GM10266 (cell line): Measurements from ENCODE around the gene RAMACL.
"Not testable (repeated sequence)": the region's sequence is repeated elsewhere in the genome, so short reads cannot be mapped to it uniquely, and the experiment has no call there.

Experiments
- DNase-seq: peaks from one replicate; pipeline ENCODE4 v3.0.0; 2012; ENCODE audit errors: extremely low spot score
- TF ChIP-seq, protein P1 (sequence below): IDR thresholded peaks from 2 replicates; pipeline ENCODE4 v1.5.1; 2012; ENCODE audit warnings: mild to moderate bottlenecking, low read depth; ENCODE audit not compliant: control insufficient read depth, insufficient read depth; ENCODE audit errors: missing control alignments

The RAMACL gene

DNA sequence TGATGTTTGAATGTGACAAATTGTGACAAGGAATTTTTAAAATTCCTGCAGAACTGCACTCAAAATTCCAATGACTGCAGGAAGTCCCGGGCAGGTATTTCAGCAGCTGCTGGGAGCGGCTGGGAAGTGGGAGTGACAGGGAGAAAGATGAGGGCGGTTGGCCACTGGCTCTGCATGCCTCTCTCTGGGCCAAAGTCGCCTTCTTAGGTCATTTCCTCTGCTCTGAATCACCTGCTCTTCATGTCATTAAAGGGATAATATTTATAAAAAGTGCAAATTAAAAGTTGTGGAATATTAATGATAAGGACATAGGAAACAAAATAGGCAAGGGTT, 43.9 kb downstream of the RAMACL start:
- TF ChIP-seq, protein P1, sequence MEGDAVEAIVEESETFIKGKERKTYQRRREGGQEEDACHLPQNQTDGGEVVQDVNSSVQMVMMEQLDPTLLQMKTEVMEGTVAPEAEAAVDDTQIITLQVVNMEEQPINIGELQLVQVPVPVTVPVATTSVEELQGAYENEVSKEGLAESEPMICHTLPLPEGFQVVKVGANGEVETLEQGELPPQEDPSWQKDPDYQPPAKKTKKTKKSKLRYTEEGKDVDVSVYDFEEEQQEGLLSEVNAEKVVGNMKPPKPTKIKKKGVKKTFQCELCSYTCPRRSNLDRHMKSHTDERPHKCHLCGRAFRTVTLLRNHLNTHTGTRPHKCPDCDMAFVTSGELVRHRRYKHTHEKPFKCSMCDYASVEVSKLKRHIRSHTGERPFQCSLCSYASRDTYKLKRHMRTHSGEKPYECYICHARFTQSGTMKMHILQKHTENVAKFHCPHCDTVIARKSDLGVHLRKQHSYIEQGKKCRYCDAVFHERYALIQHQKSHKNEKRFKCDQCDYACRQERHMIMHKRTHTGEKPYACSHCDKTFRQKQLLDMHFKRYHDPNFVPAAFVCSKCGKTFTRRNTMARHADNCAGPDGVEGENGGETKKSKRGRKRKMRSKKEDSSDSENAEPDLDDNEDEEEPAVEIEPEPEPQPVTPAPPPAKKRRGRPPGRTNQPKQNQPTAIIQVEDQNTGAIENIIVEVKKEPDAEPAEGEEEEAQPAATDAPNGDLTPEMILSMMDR = no peak
- no peak for DNase-seq

DNA sequence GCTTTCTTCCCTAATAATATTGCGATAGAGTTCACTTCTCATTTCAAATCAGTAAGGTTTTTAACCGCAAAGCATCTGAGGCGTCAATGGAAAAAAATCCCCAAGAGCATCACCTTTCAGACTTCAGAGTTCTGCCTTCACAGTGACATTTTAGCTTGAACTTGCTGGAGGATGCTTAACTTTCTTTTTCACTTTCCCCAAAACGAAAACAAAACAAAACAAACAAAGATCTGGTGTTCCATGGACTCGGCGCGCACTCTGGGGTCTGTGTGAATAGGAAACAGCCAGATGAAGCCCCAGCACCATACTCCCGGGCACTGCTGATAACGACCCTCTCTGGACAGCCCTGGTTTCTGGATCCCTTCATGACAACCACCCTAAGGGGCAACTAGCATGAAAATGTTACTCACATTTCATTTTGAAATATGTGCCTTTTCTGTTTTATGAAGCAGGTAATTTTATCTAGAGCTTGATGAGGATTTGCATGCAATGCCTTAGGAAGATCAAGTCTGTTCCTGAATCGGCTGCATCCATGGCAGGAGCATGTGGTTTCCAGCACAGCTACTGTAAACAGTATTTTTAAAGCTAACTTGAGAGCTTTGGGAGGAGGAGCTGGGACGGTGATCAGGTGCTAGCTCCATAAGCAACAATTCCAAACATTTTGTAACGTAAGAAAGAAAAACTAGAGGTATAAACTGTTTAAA, 44.5 kb downstream of the RAMACL start:
- TF ChIP-seq, protein P1 = no peak

DNA sequence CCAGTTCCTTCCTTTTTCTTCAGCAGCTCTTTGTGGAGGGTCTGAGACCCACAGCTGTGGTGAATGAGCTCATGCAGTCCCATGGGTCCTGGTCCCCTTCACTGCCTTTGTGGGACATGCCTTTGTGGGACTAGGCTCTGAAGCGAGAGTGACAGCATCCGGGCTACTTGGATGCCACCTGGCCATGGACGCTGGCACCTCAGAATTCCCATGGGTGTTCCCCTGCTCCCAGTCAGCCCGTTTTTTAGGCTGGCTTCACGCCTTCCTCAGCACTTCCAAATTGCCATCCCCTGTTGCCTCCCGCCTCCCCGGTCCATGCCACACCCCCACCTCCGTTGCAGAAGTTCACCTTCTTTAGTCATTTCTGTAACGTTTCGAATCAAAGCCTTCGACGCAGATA, 45.1 kb downstream of the RAMACL start:
- TF ChIP-seq, protein P1 = no peak
- no peak for DNase-seq

More for the DNA sequence above, 44.5 kb downstream of the RAMACL start:
- DNase-seq = peak; percentile 43

DNA sequence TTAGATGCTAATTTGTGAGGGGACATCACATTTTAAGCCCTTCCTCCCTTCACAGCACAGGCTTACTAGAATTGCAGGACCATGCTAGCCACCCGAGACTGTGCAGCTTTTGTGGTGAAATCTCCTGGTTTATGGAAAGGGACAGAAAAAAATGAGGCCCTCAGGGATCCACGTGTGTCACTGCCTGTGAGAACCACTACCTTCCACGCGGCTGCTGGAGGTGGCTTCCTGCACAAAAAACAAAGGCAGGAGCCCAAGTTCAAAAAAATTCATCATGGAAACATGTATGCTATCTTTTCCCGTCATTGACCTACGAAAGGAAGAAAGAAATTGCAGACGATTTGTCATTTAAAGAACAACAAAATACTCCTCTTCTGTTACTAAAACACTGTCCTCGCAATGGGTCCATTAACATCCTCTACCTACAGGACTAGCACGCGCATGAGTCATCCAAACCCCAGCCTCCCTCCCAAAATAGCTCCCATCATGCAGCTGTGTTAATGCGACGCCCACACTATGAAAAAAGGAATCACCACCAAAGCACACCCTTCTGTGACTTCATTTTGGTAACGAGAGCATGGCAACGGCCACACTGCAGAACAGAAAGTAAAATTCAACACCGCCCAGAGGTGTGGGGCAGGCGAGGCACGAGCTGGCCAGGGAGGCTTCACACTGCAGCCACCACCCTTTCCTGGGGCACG, 45.7 kb downstream of the RAMACL start:
- TF ChIP-seq, protein P1 = no peak
- peak; percentile 77 for DNase-seq

DNA sequence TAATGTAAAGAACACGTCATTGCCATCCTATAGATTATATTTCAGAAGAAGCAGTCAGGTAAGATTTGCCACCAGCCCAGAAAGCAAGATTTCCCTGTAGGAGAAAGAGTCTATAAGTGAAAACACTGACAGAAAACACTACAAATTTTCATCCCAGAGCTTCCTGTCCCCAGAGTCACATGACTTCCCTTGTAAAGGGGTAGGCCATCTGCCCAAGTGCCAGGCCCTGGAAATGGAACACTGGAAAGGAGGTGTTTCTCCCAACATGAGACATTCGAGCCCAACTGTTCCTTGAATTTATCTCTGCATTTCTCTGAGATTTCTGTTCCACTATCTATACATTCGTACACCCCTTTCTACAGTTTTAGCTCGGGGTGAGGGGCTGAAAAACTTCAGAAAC, 46.9 kb downstream of the RAMACL start:
- DNase-seq = no peak
- TF ChIP-seq, protein P1 = no peak

DNA sequence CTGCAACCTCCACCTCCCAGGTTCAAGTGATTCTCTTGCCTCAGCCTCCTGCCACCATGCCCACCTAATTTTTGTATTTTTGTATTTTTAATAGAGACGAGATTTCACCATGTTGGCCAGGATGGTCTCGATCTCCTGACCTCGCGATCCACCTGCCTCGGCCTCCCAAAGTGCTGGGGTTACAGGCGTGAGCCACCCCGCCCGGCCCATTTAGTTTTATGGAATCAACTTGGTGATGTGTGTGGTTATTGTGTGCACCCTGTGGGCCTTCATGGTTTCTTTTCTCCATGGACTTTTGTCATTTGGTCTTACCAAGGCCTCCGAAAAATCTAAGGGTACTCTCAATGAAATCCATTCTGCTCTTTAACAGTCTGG, 47.5 kb downstream of the RAMACL start:
- not testable (repeated sequence) for DNase-seq

DNA sequence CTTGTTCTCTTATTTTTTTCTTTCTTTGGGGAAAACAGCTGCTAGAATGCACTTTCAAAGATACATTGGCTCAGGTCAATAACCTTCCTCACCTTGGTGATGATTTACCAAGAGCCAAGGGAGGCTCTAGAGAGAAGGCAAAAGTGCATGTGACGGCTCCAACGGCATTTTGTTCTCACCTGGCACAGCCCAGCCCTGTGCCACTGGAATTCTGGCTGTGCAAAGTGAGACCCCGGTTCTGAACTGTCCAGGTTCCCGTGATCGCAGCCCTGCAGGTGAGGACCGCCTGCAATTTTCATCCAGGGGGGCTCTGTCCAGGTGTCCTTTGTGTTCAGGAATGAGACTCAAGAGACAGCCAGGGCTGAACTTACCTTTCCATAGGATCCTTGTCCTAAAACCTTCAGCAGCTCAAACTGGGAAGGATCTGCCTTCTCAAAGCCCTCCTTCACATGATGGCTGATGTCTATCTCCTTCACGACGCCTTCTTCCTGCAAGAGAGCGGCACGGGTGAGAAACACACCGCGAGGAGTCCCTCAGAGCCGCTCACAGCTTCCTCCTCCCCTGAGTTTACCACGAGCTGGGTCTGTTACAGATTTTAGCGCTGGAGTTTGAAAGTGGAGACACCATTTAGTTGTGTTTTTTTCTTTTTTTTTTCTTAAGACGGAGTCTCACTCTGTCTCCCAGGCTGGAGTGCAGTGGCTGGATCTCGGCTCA, 48.0 kb downstream of the RAMACL start:
- no peak for DNase-seq
- TF ChIP-seq, protein P1 = no peak
